ENCODE measurements around the gene FAM181A. TPM values are rescaled to one million over a fixed set of nuclear protein-coding genes. Genes with fewer than 3 reads are reported as not detected.

The FAM181A gene
- total RNA-seq, 4 donors from 2014 or later = not detected

DNA sequence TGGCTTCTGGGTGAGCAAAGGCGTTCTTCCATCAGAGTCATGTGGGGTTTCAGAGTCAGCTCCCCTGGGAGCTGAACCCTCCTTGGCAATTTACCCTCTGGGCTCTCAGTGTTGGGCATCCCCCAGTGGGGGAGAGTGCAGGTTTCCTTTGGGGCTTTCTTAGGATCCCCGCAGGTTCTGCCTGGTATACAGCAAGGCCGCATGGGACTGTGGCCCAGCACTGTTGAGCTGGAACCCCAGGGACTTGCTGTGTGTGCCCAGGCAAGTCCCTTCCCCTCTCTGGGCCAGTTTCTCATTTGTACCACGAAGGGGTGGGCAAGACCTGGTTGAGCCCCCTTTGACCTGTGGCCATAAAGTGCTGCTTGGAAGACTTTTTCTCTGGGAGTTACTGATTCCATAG is 5.5 kb downstream of the FAM181A start:
- TF ChIP-seq POLR2A (IDR thresholded peaks at IDR 0.05) (no peak), CTCF (IDR thresholded peaks at IDR 0.05) (no peak)
- Histone ChIP-seq H3K27ac (no peak overlapping the region), H3K27me3 (no peaks in the 10 kb centered on the region), H3K4me3 (no peak overlapping the region), H3K9me3 (no peaks in the 10 kb centered on the region), H3K36me3 (no peaks in the 10 kb centered on the region), H3K4me1 (no peaks in the 10 kb centered on the region)
- DNase-seq = no peak

DNA sequence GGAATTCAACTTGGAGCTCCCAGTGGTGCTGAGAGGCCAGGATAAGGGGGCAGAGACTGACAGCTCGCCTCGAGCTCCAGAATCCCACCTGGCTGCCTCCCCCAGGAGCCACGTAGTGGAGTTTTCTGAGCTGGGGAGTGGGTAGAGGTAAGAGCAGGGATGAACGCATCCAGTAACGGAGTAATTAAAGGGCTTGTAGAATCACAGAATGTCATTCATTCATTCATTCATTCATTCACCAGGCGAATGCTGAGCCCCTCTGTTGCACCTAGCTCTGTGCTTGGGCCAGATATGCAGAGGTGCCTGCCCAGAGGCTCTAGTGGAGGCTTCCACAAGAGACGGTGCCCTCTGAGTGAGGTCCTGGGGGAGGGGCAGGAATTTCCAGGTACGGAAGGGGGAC is 8.1 kb downstream of the FAM181A start:
- H3K4me3 ChIP-seq = no peak overlapping the region
- H3K27me3 ChIP-seq = no peaks in the 10 kb centered on the region
- peaks cover 0 to 13% (median 4%) of the 10 kb centered on the region in 4 donors for H3K4me1 ChIP-seq
- TF ChIP-seq POLR2A (IDR thresholded peaks at IDR 0.05) = no peak
- no peaks in the 10 kb centered on the region for H3K36me3 ChIP-seq
- no peaks in the 10 kb centered on the region for H3K9me3 ChIP-seq
- H3K27ac ChIP-seq = no peak overlapping the region
- no peak for DNase-seq

GRCh38 chr14:93936245-93936644 is 9.1 kb downstream of the FAM181A start:
- Histone ChIP-seq H3K4me3 (no peak overlapping the region), H3K4me1 (peaks cover 0 to 13% (median 4%) of the 10 kb centered on the region in 4 donors), H3K27me3 (no peaks in the 10 kb centered on the region), H3K27ac (no peak overlapping the region), H3K36me3 (no peaks in the 10 kb centered on the region), H3K9me3 (no peaks in the 10 kb centered on the region)
- DNase-seq = no peak
- TF ChIP-seq CTCF (IDR thresholded peaks at IDR 0.05) = peak in 5 of 6 experiments; percentile 14 to 33 (median 17)
- TF ChIP-seq POLR2A (IDR thresholded peaks at IDR 0.05) = no peak

- no peak overlapping the region for H3K4me3 ChIP-seq
- H3K27me3 ChIP-seq = no peaks in the 10 kb centered on the region
- no peaks in the 10 kb centered on the region for H3K9me3 ChIP-seq
- no peak for TF ChIP-seq POLR2A (IDR thresholded peaks at IDR 0.05)
- TF ChIP-seq CTCF (IDR thresholded peaks at IDR 0.05) = no peak
- no peak for DNase-seq
- no peak overlapping the region for H3K27ac ChIP-seq
- no peaks in the 10 kb centered on the region for H3K36me3 ChIP-seq
- H3K4me1 ChIP-seq = peaks cover 0 to 13% (median 4%) of the 10 kb centered on the region in 4 donors
Measured at GRCh38 chr14:93936926-93937325, 9.8 kb downstream of the FAM181A start.

GRCh38 chr14:93937519-93937918 is 10.4 kb downstream of the FAM181A start:
- TF ChIP-seq POLR2A (IDR thresholded peaks at IDR 0.05) = no peak
- TF ChIP-seq CTCF (IDR thresholded peaks at IDR 0.05) = no peak
- no peak for DNase-seq
- no peak overlapping the region for H3K27ac ChIP-seq
- no peaks in the 10 kb centered on the region for H3K36me3 ChIP-seq
- no peak overlapping the region for H3K4me3 ChIP-seq
- H3K27me3 ChIP-seq = no peaks in the 10 kb centered on the region
- H3K9me3 ChIP-seq = no peaks in the 10 kb centered on the region
- peaks cover 0 to 13% (median 4%) of the 10 kb centered on the region in 4 donors for H3K4me1 ChIP-seq

DNA sequence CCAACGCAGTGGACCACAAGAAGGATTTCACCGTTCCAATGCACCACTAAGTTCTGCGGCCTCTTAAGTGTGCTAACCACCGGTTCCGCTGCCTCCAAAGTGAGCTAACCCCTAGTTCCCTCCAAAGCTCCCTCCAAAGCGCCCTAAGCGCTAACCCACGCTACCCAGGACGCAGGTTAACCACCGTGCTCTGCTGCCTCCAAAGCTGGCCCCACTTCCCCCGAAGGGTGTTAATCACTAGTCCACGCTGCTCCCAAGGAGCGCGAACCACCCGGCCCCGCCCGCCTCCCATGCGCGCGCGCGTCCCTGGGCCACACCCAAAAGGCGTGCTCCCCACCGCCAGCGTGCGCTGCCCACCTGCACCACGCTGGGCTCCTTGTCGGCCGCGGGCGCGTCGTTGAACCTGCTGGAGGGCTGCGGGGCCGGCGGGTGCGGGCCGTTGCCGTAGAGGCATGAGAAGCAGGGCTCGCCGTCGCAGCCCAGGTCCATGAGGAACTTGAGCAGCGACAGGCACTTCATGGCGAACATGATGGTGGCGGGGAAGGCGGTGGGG is 11.7 kb downstream of the FAM181A start:
- H3K9me3 ChIP-seq = no peaks in the 10 kb centered on the region
- DNase-seq = no peak
- peak overlapping the region in 3 of 4 donors; percentile 28 to 43 (median 42) for H3K4me3 ChIP-seq
- H3K27me3 ChIP-seq = no peaks in the 10 kb centered on the region
- TF ChIP-seq POLR2A (IDR thresholded peaks at IDR 0.05) (no peak), CTCF (IDR thresholded peaks at IDR 0.05) (no peak)
- no peaks in the 10 kb centered on the region for H3K36me3 ChIP-seq
- H3K27ac ChIP-seq = no peak overlapping the region
- peaks cover 0 to 13% (median 4%) of the 10 kb centered on the region in 4 donors for H3K4me1 ChIP-seq

Measured in Peyer's patch (tissue), 4 donors.